Measurements from ENCODE around the gene DLX3. TPM values are rescaled to one million over a fixed set of nuclear protein-coding genes. Genes with fewer than 3 reads are reported as not detected.

The DLX3 gene
- total RNA-seq, 5 donors from 2014 or later (not counting 1 experiment from before 2014, with no cell fraction given) = not detected

DNA sequence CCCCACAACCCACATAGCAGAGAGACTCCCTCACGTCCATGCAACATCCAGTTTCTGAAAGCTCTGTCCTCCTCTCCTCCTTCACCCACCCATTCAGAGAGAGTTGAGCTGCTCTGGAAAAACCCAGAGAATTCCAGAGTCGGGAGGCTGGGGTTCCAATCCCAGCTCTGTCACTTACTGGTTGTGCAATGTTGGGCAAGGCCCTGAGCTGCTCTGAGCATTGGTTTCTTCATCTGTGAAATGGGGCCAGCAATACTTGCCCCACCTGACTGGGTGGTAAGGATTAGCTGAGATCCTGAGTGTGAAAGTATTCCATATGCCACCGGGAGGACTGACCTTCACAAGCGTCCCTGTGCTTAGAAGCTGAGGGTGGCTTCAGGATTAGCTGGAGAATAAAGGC is 38.2 kb downstream of the DLX3 start:
- ATAC-seq (replicated peaks in 1 of 4) (no peak), DNase-seq (no peak)
- H3K4me1 ChIP-seq (ENCODE audit: control insufficient read depth in 1 of 2, extremely low read depth in 1 of 2, insufficient read depth in 2 of 2, low read length in 2 of 2) = no peaks in the 10 kb centered on the region
- WGBS (ENCODE audit: insufficient coverage) = 64% methylated on average over 4 of the region's 4 CpGs
- no peaks in the 10 kb centered on the region for H3K36me3 ChIP-seq (ENCODE audit: control insufficient read depth in 2 of 2, extremely low read depth in 1 of 2, insufficient read depth in 1 of 2, low read length in 1 of 2)
- Mint-ChIP-seq H3K27ac (no peak overlapping the region), H3K9me3 (no peaks in the 10 kb centered on the region), H3K36me3 (no peaks in the 10 kb centered on the region), H3K4me3 (no peak overlapping the region), H3K4me1 (no peaks in the 10 kb centered on the region), H3K27me3 (peaks cover 45 to 47% of the 10 kb centered on the region in 2 donors)
- ChIA-PET POLR2A (no interaction called here), CTCF (interaction anchor here (0.6 to 1.0 kb wide), 4 partner anchors 19 to 377 kb away, joined by 3 to 4 read pairs (median 3); no protein-coding TSS in a partner anchor)
- H3K9me3 ChIP-seq = no peaks in the 10 kb centered on the region
- peaks cover 3 to 61% of the 10 kb centered on the region in 2 experiments for H3K27me3 ChIP-seq (replicated peaks in 1 of 2; ENCODE audit: control insufficient read depth in 2 of 2, extremely low read depth in 1 of 2, insufficient read depth in 2 of 2, low read length in 1 of 2)
- no peak overlapping the region for H3K4me3 ChIP-seq (ENCODE audit: control insufficient read depth in 1 of 2, extremely low read depth in 1 of 2, low read length in 1 of 2)
- H3K27ac ChIP-seq (ENCODE audit: low read length) = no peak overlapping the region

DNA sequence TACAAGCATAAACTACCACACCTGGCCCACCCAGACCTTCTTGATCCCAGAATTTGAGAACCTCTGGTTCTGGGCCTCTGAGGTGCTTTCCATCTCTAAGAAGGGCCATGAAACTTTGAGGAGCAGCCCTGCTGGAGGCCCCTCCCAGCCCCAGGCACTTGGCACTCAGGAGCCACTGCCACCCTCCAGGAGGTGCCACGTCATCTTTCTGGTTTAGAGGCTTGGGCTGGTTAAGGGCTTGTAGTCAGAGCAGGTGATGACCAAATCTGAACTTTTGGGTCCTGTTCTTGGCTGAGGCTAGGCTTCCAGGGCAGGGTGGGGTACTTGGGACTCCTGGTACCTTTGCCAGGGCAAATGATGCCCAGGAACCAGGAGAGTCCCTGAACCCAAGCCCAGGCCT is 39.9 kb downstream of the DLX3 start:
- CTCF ChIA-PET = no interaction called here
- POLR2A ChIA-PET = interaction anchor here in 1 of 2 donors (0.7 kb wide), 1 partner anchor 1140 kb away, joined by 3 read pairs; no protein-coding TSS in a partner anchor
- DNase-seq (no peak), ATAC-seq (replicated peaks in 1 of 4) (no peak)
- Histone ChIP-seq H3K27ac (ENCODE audit: low read length) (no peak overlapping the region), H3K4me3 (ENCODE audit: control insufficient read depth in 1 of 2, extremely low read depth in 1 of 2, low read length in 1 of 2) (no peak overlapping the region), H3K4me1 (ENCODE audit: control insufficient read depth in 1 of 2, extremely low read depth in 1 of 2, insufficient read depth in 2 of 2, low read length in 2 of 2) (no peaks in the 10 kb centered on the region), H3K9me3 (no peaks in the 10 kb centered on the region), H3K27me3 (replicated peaks in 1 of 2; ENCODE audit: control insufficient read depth in 2 of 2, extremely low read depth in 1 of 2, insufficient read depth in 2 of 2, low read length in 1 of 2) (peaks cover 6 to 64% of the 10 kb centered on the region in 2 experiments), H3K36me3 (ENCODE audit: control insufficient read depth in 2 of 2, extremely low read depth in 1 of 2, insufficient read depth in 1 of 2, low read length in 1 of 2) (no peaks in the 10 kb centered on the region)
- Mint-ChIP-seq H3K27ac (no peak overlapping the region), H3K4me3 (no peak overlapping the region), H3K27me3 (peaks cover 39 to 54% of the 10 kb centered on the region in 2 donors), H3K36me3 (no peaks in the 10 kb centered on the region), H3K9me3 (no peaks in the 10 kb centered on the region), H3K4me1 (no peaks in the 10 kb centered on the region)
- WGBS (ENCODE audit: insufficient coverage) = no CpG with 5 or more reads among the region's 1 CpG

DNA sequence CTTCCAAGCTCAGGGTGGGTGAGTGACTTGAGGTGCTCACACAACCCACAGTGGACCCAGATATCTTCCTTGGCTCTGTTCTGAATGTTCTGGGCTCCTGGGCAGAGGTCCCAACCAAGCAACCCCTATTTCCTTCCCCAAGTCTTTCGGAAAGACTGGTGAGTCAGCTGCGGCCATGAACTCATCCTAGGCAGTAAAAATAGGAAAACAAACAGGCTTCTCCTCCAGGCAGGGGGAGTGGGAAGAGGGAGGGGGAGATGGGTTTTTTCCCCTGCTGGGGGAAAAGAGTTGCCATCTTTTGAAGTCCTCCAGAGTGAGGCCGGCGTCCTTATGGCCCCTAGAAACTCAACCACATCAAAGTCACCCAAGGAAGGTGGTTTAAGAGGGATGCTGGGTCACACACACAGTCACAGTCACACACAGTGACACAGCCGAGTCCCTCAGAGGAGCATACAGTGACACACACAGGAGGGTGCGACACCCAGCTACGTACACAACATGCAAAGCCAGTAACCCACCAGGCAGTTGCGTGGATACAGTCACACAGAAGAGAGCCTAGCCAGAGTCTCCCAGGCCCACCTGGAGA is 42.0 kb downstream of the DLX3 start:
- ChIA-PET CTCF (interaction anchor here (1.0 to 3.1 kb wide), 7 partner anchors 15 to 77 kb away, joined by 3 to 33 read pairs (median 7); partner anchors contain the start of gene DLX3 (in 1 of the 2)), POLR2A (no interaction called here)
- ATAC-seq (replicated peaks in 1 of 4) (no peak), DNase-seq (no peak)
- no peaks in the 10 kb centered on the region for H3K9me3 ChIP-seq
- Mint-ChIP-seq H3K9me3 (no peaks in the 10 kb centered on the region), H3K4me3 (no peak overlapping the region), H3K27ac (no peak overlapping the region), H3K4me1 (no peaks in the 10 kb centered on the region), H3K27me3 (peaks cover 48 to 63% of the 10 kb centered on the region in 2 donors), H3K36me3 (no peaks in the 10 kb centered on the region)
- no peak overlapping the region for H3K27ac ChIP-seq (ENCODE audit: low read length)
- peaks cover 6 to 69% of the 10 kb centered on the region in 2 experiments for H3K27me3 ChIP-seq (replicated peaks in 1 of 2; ENCODE audit: control insufficient read depth in 2 of 2, extremely low read depth in 1 of 2, insufficient read depth in 2 of 2, low read length in 1 of 2)
- no peak overlapping the region for H3K4me3 ChIP-seq (ENCODE audit: control insufficient read depth in 1 of 2, extremely low read depth in 1 of 2, low read length in 1 of 2)
- no peaks in the 10 kb centered on the region for H3K36me3 ChIP-seq (ENCODE audit: control insufficient read depth in 2 of 2, extremely low read depth in 1 of 2, insufficient read depth in 1 of 2, low read length in 1 of 2)
- 67% methylated on average over 4 of the region's 8 CpGs for whole genome bisulfite sequencing (ENCODE audit: insufficient coverage)
- H3K4me1 ChIP-seq (ENCODE audit: control insufficient read depth in 1 of 2, extremely low read depth in 1 of 2, insufficient read depth in 2 of 2, low read length in 2 of 2) = no peaks in the 10 kb centered on the region

DNA sequence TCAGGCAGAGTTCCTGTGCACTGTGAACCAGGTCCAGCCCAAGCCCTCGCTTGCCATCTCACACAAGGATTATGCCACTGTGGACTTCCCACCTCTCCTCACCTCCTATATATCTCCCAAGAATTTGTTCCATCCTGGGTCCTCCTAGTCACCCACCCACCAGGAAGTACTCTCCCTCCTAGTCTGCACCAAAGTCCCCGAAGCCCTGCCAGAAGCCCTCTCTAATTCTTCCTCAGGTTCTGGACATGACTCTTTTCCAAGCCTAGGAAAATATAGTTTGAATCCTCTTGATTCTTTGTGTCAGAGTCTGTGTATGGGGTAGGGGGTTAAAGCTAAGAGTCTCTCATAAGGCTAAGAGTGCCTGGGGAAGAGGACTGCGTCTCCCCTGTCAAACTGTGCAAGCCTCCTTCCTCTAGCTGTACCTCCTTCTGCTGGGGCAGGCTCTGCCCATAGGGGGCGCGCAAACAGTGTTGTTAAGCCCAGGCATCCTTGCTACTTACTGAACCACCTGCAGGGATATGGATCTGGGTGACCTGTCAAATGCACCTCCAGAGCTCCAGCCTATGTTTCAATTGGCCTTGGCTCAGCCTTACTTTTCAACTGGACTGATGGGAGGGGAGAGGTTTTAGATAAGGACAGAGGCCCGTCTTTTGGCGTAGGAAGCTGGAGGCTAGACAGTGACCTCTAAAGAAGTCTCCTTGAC is 42.7 kb downstream of the DLX3 start:
- POLR2A ChIA-PET = no interaction called here
- Mint-ChIP-seq H3K27ac (no peak overlapping the region), H3K9me3 (no peaks in the 10 kb centered on the region), H3K4me1 (no peaks in the 10 kb centered on the region), H3K27me3 (peaks cover 47 to 64% of the 10 kb centered on the region in 2 donors), H3K4me3 (no peak overlapping the region), H3K36me3 (no peaks in the 10 kb centered on the region)
- ATAC-seq (replicated peaks in 1 of 4) (peak; percentile 88 to 100 (median 92)), DNase-seq (peak; percentile 58 to 86 (median 77))
- H3K9me3 ChIP-seq = no peaks in the 10 kb centered on the region
- H3K27me3 ChIP-seq (replicated peaks in 1 of 2; ENCODE audit: control insufficient read depth in 2 of 2, extremely low read depth in 1 of 2, insufficient read depth in 2 of 2, low read length in 1 of 2) = peaks cover 6 to 70% of the 10 kb centered on the region in 2 experiments
- CTCF ChIA-PET = interaction anchor here (0.5 to 3.1 kb wide), 9 partner anchors 13 to 76 kb away, joined by 3 to 33 read pairs (median 5); partner anchors contain the start of gene DLX3 (in 1 of the 2)
- no peak overlapping the region for H3K4me3 ChIP-seq (ENCODE audit: control insufficient read depth in 1 of 2, extremely low read depth in 1 of 2, low read length in 1 of 2)
- 100% methylated on average over 1 of the region's 7 CpGs for WGBS (ENCODE audit: insufficient coverage)
- no peaks in the 10 kb centered on the region for H3K4me1 ChIP-seq (ENCODE audit: control insufficient read depth in 1 of 2, extremely low read depth in 1 of 2, insufficient read depth in 2 of 2, low read length in 2 of 2)
- H3K36me3 ChIP-seq (ENCODE audit: control insufficient read depth in 2 of 2, extremely low read depth in 1 of 2, insufficient read depth in 1 of 2, low read length in 1 of 2) = no peaks in the 10 kb centered on the region
- no peak overlapping the region for H3K27ac ChIP-seq (ENCODE audit: low read length)

DNA sequence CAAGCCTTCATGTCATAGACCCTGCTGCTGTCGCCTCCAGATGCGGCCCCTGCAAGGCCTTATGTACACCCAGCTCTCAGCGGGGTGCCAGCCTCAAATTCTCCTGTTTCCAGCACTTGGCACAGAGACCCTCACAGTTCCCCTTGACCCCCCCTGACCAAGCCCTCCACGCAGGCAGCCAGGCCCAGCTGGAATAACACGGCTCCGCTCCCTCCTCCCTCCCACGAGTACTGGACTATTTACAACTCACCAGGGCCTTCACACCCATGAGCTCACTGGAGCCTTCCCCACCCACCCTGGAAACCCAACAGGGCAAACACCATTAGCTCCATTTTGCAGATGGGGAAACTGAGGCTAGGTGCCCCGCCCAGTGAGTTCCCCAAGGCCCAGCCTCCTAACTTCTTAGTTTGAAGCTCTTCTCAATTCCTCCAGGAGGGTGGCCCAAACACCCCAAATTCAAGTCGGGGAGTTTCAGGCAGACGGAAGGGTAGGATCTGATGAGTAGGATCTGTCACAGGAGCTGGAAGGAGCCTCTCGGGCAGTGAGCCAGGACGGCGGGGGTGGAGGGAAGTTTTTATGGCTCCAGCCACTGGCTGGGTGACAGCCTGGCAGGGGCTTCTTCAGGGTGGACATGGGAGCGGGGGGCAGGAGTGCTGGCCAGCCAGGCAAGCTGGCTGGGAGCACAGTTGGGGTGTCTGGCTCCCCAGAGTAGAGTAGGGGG is 43.5 kb downstream of the DLX3 start:
- 70% methylated on average over 10 of the region's 14 CpGs for WGBS (ENCODE audit: insufficient coverage)
- no peaks in the 10 kb centered on the region for H3K9me3 Mint-ChIP-seq
- CTCF ChIA-PET = interaction anchor here (0.7 to 3.1 kb wide), 6 partner anchors 23 to 56 kb away, joined by 3 to 33 read pairs (median 6); partner anchors contain the start of gene DLX3 (in 1 of the 2)

DNA sequence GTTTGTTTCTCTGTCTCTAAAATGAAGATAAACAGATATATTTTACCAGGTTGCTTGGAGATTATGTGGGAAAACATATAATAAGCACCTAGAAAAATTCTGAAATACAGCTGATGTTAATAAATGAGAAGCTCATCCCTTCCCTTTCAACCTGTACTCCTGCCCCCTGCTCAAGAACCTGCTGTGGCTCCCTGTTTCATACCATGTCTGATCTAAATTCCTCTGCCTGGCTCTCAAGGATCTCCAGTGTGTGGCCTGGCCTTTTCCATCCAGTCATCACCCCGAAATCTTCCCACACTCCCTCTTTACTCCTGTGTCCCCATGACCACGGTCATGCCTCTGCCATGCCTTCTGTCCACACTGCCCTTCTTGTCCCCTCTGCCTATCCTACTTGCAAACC is 45.4 kb downstream of the DLX3 start:
- H3K36me3 ChIP-seq (ENCODE audit: control insufficient read depth in 2 of 2, extremely low read depth in 1 of 2, insufficient read depth in 1 of 2, low read length in 1 of 2) = no peaks in the 10 kb centered on the region
- Mint-ChIP-seq H3K4me3 (no peak overlapping the region), H3K4me1 (no peaks in the 10 kb centered on the region), H3K36me3 (no peaks in the 10 kb centered on the region), H3K27ac (peak overlapping the region in 1 of 2 donors; percentile 15), H3K9me3 (no peaks in the 10 kb centered on the region), H3K27me3 (peaks cover 47 to 70% of the 10 kb centered on the region in 2 donors)
- no peaks in the 10 kb centered on the region for H3K4me1 ChIP-seq (ENCODE audit: control insufficient read depth in 1 of 2, extremely low read depth in 1 of 2, insufficient read depth in 2 of 2, low read length in 2 of 2)
- ATAC-seq (replicated peaks in 1 of 4) (no peak), DNase-seq (no peak)
- H3K27ac ChIP-seq (ENCODE audit: low read length) = no peak overlapping the region
- CTCF ChIA-PET = interaction anchor here in 1 of 2 donors (1.0 kb wide), 1 partner anchor 47 kb away, joined by 5 read pairs; no protein-coding TSS in a partner anchor
- H3K27me3 ChIP-seq (replicated peaks in 1 of 2; ENCODE audit: control insufficient read depth in 2 of 2, extremely low read depth in 1 of 2, insufficient read depth in 2 of 2, low read length in 1 of 2) = peaks cover 3 to 82% of the 10 kb centered on the region in 2 experiments
- no peaks in the 10 kb centered on the region for H3K9me3 ChIP-seq
- no peak overlapping the region for H3K4me3 ChIP-seq (ENCODE audit: control insufficient read depth in 1 of 2, extremely low read depth in 1 of 2, low read length in 1 of 2)
- POLR2A ChIA-PET = no interaction called here
- WGBS (ENCODE audit: insufficient coverage) = 34% methylated on average over 2 of the region's 2 CpGs

More for the DNA sequence above, 43.5 kb downstream of the DLX3 start:
- Mint-ChIP-seq H3K36me3 (no peaks in the 10 kb centered on the region), H3K27ac (no peak overlapping the region), H3K4me1 (no peaks in the 10 kb centered on the region), H3K27me3 (peaks cover 43 to 62% of the 10 kb centered on the region in 2 donors), H3K4me3 (no peak overlapping the region)
- Histone ChIP-seq H3K4me3 (ENCODE audit: control insufficient read depth in 1 of 2, extremely low read depth in 1 of 2, low read length in 1 of 2) (no peak overlapping the region), H3K27ac (ENCODE audit: low read length) (no peak overlapping the region), H3K27me3 (replicated peaks in 1 of 2; ENCODE audit: control insufficient read depth in 2 of 2, extremely low read depth in 1 of 2, insufficient read depth in 2 of 2, low read length in 1 of 2) (peaks cover 3 to 71% of the 10 kb centered on the region in 2 experiments), H3K9me3 (no peaks in the 10 kb centered on the region), H3K36me3 (ENCODE audit: control insufficient read depth in 2 of 2, extremely low read depth in 1 of 2, insufficient read depth in 1 of 2, low read length in 1 of 2) (no peaks in the 10 kb centered on the region), H3K4me1 (ENCODE audit: control insufficient read depth in 1 of 2, extremely low read depth in 1 of 2, insufficient read depth in 2 of 2, low read length in 2 of 2) (no peaks in the 10 kb centered on the region)
- no peak for DNase-seq
- ATAC-seq (replicated peaks in 1 of 4) = no peak
- POLR2A ChIA-PET = no interaction called here

Measured in T-cell (primary cell).